SK-N-SH (cell line): ENCODE results near the gene CDK15. TPM values are rescaled to one million over a fixed set of nuclear protein-coding genes. Genes with fewer than 3 reads are reported as not detected.

Experiments used
- ELF1 ChIP-seq: IDR thresholded peaks from 2 replicates; pipeline ENCODE4 v1.4.0; 2012
- EP300 ChIP-seq, 2 experiments: IDR thresholded peaks; 2 replicates each; pipeline versions ENCODE4 v1.4.0 to v1.6.1; 2012; ENCODE audit warnings: borderline replicate concordance in 1 of 2, low read depth in 1 of 2, low read length in 1 of 2
- EZH2phosphoT487 ChIP-seq: fragments of 200-600 bp; sonication (generic); IDR thresholded peaks from 2 replicates; pipeline ENCODE4 v1.6.1; 2017; ENCODE audit warnings: low read depth, mixed run types, mild to moderate bottlenecking, antibody characterized with exemption, moderate library complexity, borderline replicate concordance
- FOSL2 ChIP-seq: IDR thresholded peaks from 2 replicates; pipeline ENCODE4 v1.4.0; 2012; ENCODE audit warnings: low read depth, mild to moderate bottlenecking, moderate library complexity, borderline replicate concordance
- FOXJ3 ChIP-seq: sonication (generic); formaldehyde crosslinking; IDR thresholded peaks from 2 replicates; pipeline ENCODE4 v1.5.1; 2020; ENCODE audit warnings: mild to moderate bottlenecking, missing genetic modification reagents
- GABPA ChIP-seq: IDR thresholded peaks from 2 replicates; pipeline ENCODE4 v1.4.0; 2012; ENCODE audit warnings: low read depth, mild to moderate bottlenecking
- GATA2 ChIP-seq: sonication (generic); formaldehyde crosslinking; IDR thresholded peaks from 2 replicates; pipeline ENCODE4 v1.5.0; 2020; ENCODE audit warnings: mild to moderate bottlenecking, missing genetic modification reagents
- MEF2A ChIP-seq: IDR thresholded peaks from 2 replicates; pipeline ENCODE4 v1.4.0; 2012; ENCODE audit warnings: low read depth, borderline replicate concordance
- MXI1 ChIP-seq: IDR thresholded peaks from 2 replicates; pipeline ENCODE4 v1.6.1; 2012; ENCODE audit warnings: mild to moderate bottlenecking, low read depth, low read length, improper control_type of control experiment
- NFIC ChIP-seq: IDR thresholded peaks from 2 replicates; pipeline ENCODE4 v1.4.0; 2012; ENCODE audit warnings: borderline replicate concordance
- NRF1 ChIP-seq: IDR thresholded peaks from 2 replicates; pipeline ENCODE4 v1.6.1; 2012; ENCODE audit warnings: low read depth, mild to moderate bottlenecking, low read length
- PBX3 ChIP-seq: IDR thresholded peaks from 2 replicates; pipeline ENCODE4; 2012
- POLR2AphosphoS5 ChIP-seq: IDR thresholded peaks from 2 replicates; pipeline ENCODE4 v1.6.1; 2012; ENCODE audit warnings: low read depth, low read length
- RCOR1 ChIP-seq: fragments of 150-350 bp; IDR thresholded peaks from 2 replicates; pipeline ENCODE4 v1.6.1; 2017; ENCODE audit warnings: antibody characterized with exemption, low read length
- RFX5 ChIP-seq: IDR thresholded peaks from 2 replicates; pipeline ENCODE4 v1.6.1; 2012; ENCODE audit warnings: mild to moderate bottlenecking, improper control_type of control experiment, low read length
- RXRA ChIP-seq: IDR thresholded peaks from 2 replicates; pipeline ENCODE4 v1.4.0; 2012; ENCODE audit warnings: low read depth, mild to moderate bottlenecking, borderline replicate concordance
- SIN3A ChIP-seq: IDR thresholded peaks from 2 replicates; pipeline ENCODE4 v1.6.1; 2012; ENCODE audit warnings: low read depth, mild to moderate bottlenecking, low read length, moderate library complexity, borderline replicate concordance
- SMC3 ChIP-seq: IDR thresholded peaks from 2 replicates; pipeline ENCODE4 v1.6.1; 2012; ENCODE audit warnings: low read depth, low read length, improper control_type of control experiment
- TAF1 ChIP-seq: IDR thresholded peaks from 2 replicates; pipeline ENCODE4 v1.6.1; 2012; ENCODE audit warnings: low read depth, mild to moderate bottlenecking, low read length, moderate library complexity, borderline replicate concordance
- TCF12 ChIP-seq: IDR thresholded peaks from 2 replicates; pipeline ENCODE4 v1.4.0; 2012
- TEAD4 ChIP-seq: IDR thresholded peaks from 2 replicates; pipeline ENCODE4 v1.4.0; 2012; ENCODE audit warnings: mild to moderate bottlenecking, borderline replicate concordance; ENCODE audit not compliant: insufficient read depth
- USF2 ChIP-seq: fragments of 150-350 bp; IDR thresholded peaks from 2 replicates; pipeline ENCODE4 v1.6.1; 2017; ENCODE audit warnings: antibody characterized with exemption, low read length, low read depth, borderline replicate concordance
- YY1 ChIP-seq: IDR thresholded peaks from 2 replicates; pipeline ENCODE4 v1.4.0; 2012; ENCODE audit warnings: low read depth, mild to moderate bottlenecking
- ZBTB33 ChIP-seq: IDR thresholded peaks from 2 replicates; pipeline ENCODE4 v1.4.0; 2012; ENCODE audit warnings: low read depth, borderline replicate concordance
- polyA plus RNA-seq, 3 experiments: library from polyadenylated mRNA; depleted of rRNA; stranded (reverse); fragments of >200 nt; gene quantifications; 2 replicates each; pipeline ENCODE4 v1.2.3, GENCODE V29; 2012
- TF ChIP-seq, protein P1 (sequence below): IDR thresholded peaks from 2 replicates; pipeline ENCODE4 v1.4.0; 2012; ENCODE audit warnings: low read depth, borderline replicate concordance

Gene CDK15
- polyA plus RNA-seq, 1 of the 3 experiments (the other 2 are of a cell fraction) = 1.8 TPM

DNA sequence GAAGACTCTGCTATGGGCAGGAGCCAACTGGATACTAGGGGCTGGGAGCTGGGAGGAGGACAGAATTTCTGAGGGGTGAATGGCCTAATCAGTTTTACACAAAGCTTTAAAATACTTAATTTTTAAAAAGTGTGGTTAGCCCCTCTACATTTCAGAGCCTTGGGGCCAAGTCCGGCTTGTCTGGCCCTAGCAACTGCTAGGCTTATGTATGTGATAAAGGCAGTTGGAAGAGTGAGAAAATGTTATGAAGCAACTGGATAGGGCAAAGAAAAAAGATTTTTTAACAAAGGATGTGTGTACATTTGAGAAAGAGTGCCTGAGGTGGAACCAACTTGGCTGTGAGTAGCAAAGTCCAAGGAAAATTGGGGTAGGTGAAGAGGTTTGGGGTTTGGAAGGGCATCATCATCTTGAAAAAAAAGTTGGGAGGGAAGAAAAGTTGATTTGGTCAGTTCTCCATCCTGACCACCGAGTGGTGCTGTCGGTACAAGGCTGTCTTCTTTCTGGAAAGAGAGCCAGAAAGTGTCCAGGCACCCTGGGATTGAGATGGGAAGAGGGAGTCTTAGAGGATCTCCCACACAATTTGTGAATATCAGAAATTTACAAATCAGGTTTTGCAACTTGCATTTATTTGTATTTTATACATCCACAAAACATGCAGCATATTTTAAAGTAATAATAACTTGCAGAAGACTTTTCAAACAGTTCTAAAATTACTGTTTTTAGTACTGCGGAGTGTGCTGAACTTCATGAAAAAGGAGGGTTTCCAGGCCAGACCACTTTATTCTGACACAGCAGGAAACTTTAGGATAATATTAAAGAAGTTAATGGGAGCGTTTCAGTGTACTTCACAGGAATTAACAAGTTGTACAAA is 10.5 kb upstream of the CDK15 start (continued):
- TF ChIP-seq ZBTB33 (no peak), GATA2 (no peak), FOXJ3 (CRISPR knock-in tag) (no peak), PBX3 (no peak), FOSL2 (no peak), GABPA (no peak), SIN3A (no peak), USF2 (no peak), MXI1 (no peak), EP300 (IDR thresholded peaks at IDR 0.05; ENCODE audit: borderline replicate concordance in 1 of 2, low read depth in 1 of 2, low read length in 1 of 2) (no peak), ELF1 (no peak), TAF1 (no peak), TEAD4 (no peak), MEF2A (no peak), RXRA (no peak), RCOR1 (0 out of 2 replicates have a peak, but pooled peaks have one; percentile 15), RFX5 (no peak), NFIC (peak; percentile 9; the same call in 1 of the 2 replicates), TCF12 (no peak), SMC3 (peak; percentile 92), YY1 (no peak), POLR2AphosphoS5 (no peak), EZH2phosphoT487 (no peak), NRF1 (no peak)
- TF ChIP-seq, protein P1, sequence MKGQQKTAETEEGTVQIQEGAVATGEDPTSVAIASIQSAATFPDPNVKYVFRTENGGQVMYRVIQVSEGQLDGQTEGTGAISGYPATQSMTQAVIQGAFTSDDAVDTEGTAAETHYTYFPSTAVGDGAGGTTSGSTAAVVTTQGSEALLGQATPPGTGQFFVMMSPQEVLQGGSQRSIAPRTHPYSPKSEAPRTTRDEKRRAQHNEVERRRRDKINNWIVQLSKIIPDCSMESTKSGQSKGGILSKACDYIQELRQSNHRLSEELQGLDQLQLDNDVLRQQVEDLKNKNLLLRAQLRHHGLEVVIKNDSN = no peak
